Mucosa of descending colon (tissue), 3 donors: ENCODE results near the gene FOXC1. TPM values are rescaled to one million over a fixed set of nuclear protein-coding genes. Genes with fewer than 3 reads are reported as not detected.

Experiments
- ATAC-seq: fragments of 200-7000 bp; cut with Tn5 transposase; one replicate; pipeline ENCODE4 v1.9.1; 2020; ENCODE audit warnings: mild to moderate bottlenecking, moderate library complexity
- DNase-seq, 3 donors: peaks; one replicate each; pipeline ENCODE4 v3.0.0-alpha.2; 2020
- H3K36me3 ChIP-seq: fragments of 200-600 bp; one replicate; pipeline ENCODE4 v1.8.0; 2021; ENCODE audit warnings: low read depth, mild to moderate bottlenecking
- H3K4me1 ChIP-seq: fragments of 200-600 bp; one replicate; pipeline ENCODE4 v1.8.0; 2021; ENCODE audit warnings: low read depth, mild to moderate bottlenecking
- H3K4me3 ChIP-seq: fragments of 200-600 bp; one replicate; pipeline ENCODE4 v1.8.0; 2021; ENCODE audit warnings: mild to moderate bottlenecking
- H3K9me3 ChIP-seq: fragments of 200-600 bp; one replicate; pipeline ENCODE4 v1.8.0; 2021; ENCODE audit warnings: mild to moderate bottlenecking
- CTCF ChIP-seq: fragments of 200-600 bp; IDR thresholded peaks from one replicate; pipeline ENCODE4 v1.8.0; 2022; ENCODE audit warnings: antibody characterized with exemption, mild to moderate bottlenecking
- intact Hi-C, 2 donors: fragments of 100-400 bp; cut with DNase I in 1 of 2; cut with micrococcal nuclease in 1 of 2; formaldehyde crosslinking; loops; one replicate each; pipeline versions ENCODE4 v1.11.0 to v1.11.1; 2022; cut with DNase I, micrococcal nuclease
- total RNA-seq, 3 donors: library from RNA; stranded (reverse); fragmentation: NEBNext Ultra II Directional in 2 of 3; extraction: Animal tissue kit (Norgen Biotek cat#: 25700) in 2 of 3; gene quantifications; one replicate each; pipeline versions ENCODE4 v1.2.1 to v1.2.4, GENCODE V29; 2021 to 2023
- donor health status: DM: no; HTN: no; CAD: no; lungs with moderate emphysema.
- donor health status: DM: no; HTN: no; CAD: no.
- donor health status: DM: no; HTN: yes; CAD: no.

FOXC1 gene
- total RNA-seq, 3 donors from 2014 or later = 1.1 to 1.7 (median 1.6) TPM

- TF ChIP-seq CTCF = no peak
- H3K9me3 ChIP-seq = no peaks in the 10 kb centered on the region
- intact Hi-C loops = no loop called here
- DNase-seq = no peak
- ATAC-seq = no peak
- no peaks in the 10 kb centered on the region for H3K36me3 ChIP-seq
- H3K4me3 ChIP-seq = no peak overlapping the region
- peaks cover 40% of the 10 kb centered on the region for H3K4me1 ChIP-seq
Observed at GRCh38 chr6:1612299-1612973, 2.7 kb downstream of the FOXC1 start.

GRCh38 chr6:1612974-1613306, 3.2 kb downstream of the FOXC1 start:
- ATAC-seq = no peak
- no peaks in the 10 kb centered on the region for H3K36me3 ChIP-seq
- no peak for DNase-seq
- no peak for TF ChIP-seq CTCF
- no peak overlapping the region for H3K4me3 ChIP-seq
- no peaks in the 10 kb centered on the region for H3K9me3 ChIP-seq
- peaks cover 40% of the 10 kb centered on the region for H3K4me1 ChIP-seq
- intact Hi-C loops = no loop called here

GRCh38 chr6:1613346-1613687, 3.6 kb downstream of the FOXC1 start:
- no peaks in the 10 kb centered on the region for H3K9me3 ChIP-seq
- ATAC-seq = no peak
- intact Hi-C loops = no loop called here
- H3K4me3 ChIP-seq = no peak overlapping the region
- no peaks in the 10 kb centered on the region for H3K36me3 ChIP-seq
- TF ChIP-seq CTCF = no peak
- peaks cover 40% of the 10 kb centered on the region for H3K4me1 ChIP-seq
- no peak for DNase-seq

- H3K4me3 ChIP-seq = no peak overlapping the region
Observed at GRCh38 chr6:1613688-1614447, 4.2 kb downstream of the FOXC1 start.

GRCh38 chr6:1614448-1615150, 4.9 kb downstream of the FOXC1 start:
- peak; percentile 57 for ATAC-seq
- DNase-seq = peak in 2 of 3 donors; percentile 41 to 63
- no peak overlapping the region for H3K4me3 ChIP-seq
- peaks cover 32% of the 10 kb centered on the region for H3K4me1 ChIP-seq
- H3K9me3 ChIP-seq = no peaks in the 10 kb centered on the region
- H3K36me3 ChIP-seq = no peaks in the 10 kb centered on the region
- intact Hi-C loops = no loop called here
- no peak for TF ChIP-seq CTCF

More at GRCh38 chr6:1613688-1614447, 4.2 kb downstream of the FOXC1 start:
- ATAC-seq (peak; percentile 39), DNase-seq (no peak)
- Histone ChIP-seq H3K4me1 (peaks cover 38% of the 10 kb centered on the region), H3K9me3 (no peaks in the 10 kb centered on the region), H3K36me3 (no peaks in the 10 kb centered on the region)
- intact Hi-C loops = no loop called here
- TF ChIP-seq CTCF = no peak
